RPMI8226 (cell line): ENCODE results near the gene EIF1AD.
"Not testable (repeated sequence)": the region's sequence is repeated elsewhere in the genome, so short reads cannot be mapped to it uniquely, and the experiment has no call there.

Source experiments
- DNase-seq: peaks from one replicate; pipeline ENCODE4 v3.0.0-alpha.2; 2015

EIF1AD gene

GRCh38 chr11:66001942-66002647 lies at the start of gene EIF1AD, which contains the start of gene BANF1:
EIF1AD (minus strand) TSS chr11:66002157; CDS start chr11:66000389, 1,768 bp downstream.
BANF1 (plus strand) TSS chr11:66002503; CDS start chr11:66003251, 748 bp downstream.
- peak; percentile 99 for DNase-seq

GRCh38 chr11:66051371-66051765 lies 49.4 kb upstream of the EIF1AD start:
- peak; percentile 30 for DNase-seq

GRCh38 chr11:66050581-66051231 lies 48.7 kb upstream of the EIF1AD start:
- no peak for DNase-seq

- no peak for DNase-seq
Observed at GRCh38 chr11:66048547-66049323, 46.8 kb upstream of the EIF1AD start, which contains the start of gene GAL3ST3. GAL3ST3 (minus strand) TSS chr11:66049161; CDS start chr11:66045415, 3,746 bp downstream.

GRCh38 chr11:66047541-66048365 lies 45.8 kb upstream of the EIF1AD start:
- DNase-seq = no peak

GRCh38 chr11:66046901-66047300 lies 44.9 kb upstream of the EIF1AD start:
- DNase-seq = peak; percentile 50

- DNase-seq = peak; percentile 96
Observed at GRCh38 chr11:66045177-66045639, 43.3 kb upstream of the EIF1AD start.

GRCh38 chr11:66044757-66045156 lies 42.8 kb upstream of the EIF1AD start:
- no peak for DNase-seq

- no peak for DNase-seq
Observed at GRCh38 chr11:66042996-66043906, 41.3 kb upstream of the EIF1AD start.

GRCh38 chr11:66042227-66042995 lies 40.5 kb upstream of the EIF1AD start:
- DNase-seq = no peak

GRCh38 chr11:66039765-66040164 lies 37.8 kb upstream of the EIF1AD start:
- DNase-seq = no peak

- DNase-seq = no peak
Observed at GRCh38 chr11:66037327-66037726, 35.4 kb upstream of the EIF1AD start.

- DNase-seq = no peak
Observed at GRCh38 chr11:66036334-66036710, 34.4 kb upstream of the EIF1AD start.

- DNase-seq = peak; percentile 40
Observed at GRCh38 chr11:66035653-66036333, 33.8 kb upstream of the EIF1AD start.

- peak; percentile 71 for DNase-seq
Observed at GRCh38 chr11:66032957-66033735, 31.2 kb upstream of the EIF1AD start.

- no peak for DNase-seq
Observed at GRCh38 chr11:66026017-66026529, 24.1 kb upstream of the EIF1AD start, which contains the start of gene CATSPER1. CATSPER1 (minus strand) TSS chr11:66026479; CDS start chr11:66026379, 100 bp downstream.

- DNase-seq = not testable (repeated sequence)
Observed at GRCh38 chr11:66023186-66023440, 21.2 kb upstream of the EIF1AD start.

GRCh38 chr11:66022401-66023185 lies 20.6 kb upstream of the EIF1AD start:
- DNase-seq = peak; percentile 89
